ENCODE data around the gene C1QA.
A peak's percentile ranks its signal among the peaks of the same experiment; 100 is the strongest.

- TF ChIP-seq, protein P1, sequence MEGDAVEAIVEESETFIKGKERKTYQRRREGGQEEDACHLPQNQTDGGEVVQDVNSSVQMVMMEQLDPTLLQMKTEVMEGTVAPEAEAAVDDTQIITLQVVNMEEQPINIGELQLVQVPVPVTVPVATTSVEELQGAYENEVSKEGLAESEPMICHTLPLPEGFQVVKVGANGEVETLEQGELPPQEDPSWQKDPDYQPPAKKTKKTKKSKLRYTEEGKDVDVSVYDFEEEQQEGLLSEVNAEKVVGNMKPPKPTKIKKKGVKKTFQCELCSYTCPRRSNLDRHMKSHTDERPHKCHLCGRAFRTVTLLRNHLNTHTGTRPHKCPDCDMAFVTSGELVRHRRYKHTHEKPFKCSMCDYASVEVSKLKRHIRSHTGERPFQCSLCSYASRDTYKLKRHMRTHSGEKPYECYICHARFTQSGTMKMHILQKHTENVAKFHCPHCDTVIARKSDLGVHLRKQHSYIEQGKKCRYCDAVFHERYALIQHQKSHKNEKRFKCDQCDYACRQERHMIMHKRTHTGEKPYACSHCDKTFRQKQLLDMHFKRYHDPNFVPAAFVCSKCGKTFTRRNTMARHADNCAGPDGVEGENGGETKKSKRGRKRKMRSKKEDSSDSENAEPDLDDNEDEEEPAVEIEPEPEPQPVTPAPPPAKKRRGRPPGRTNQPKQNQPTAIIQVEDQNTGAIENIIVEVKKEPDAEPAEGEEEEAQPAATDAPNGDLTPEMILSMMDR (IDR thresholded peaks at IDR 0.05; ENCODE audit: low read depth, low read length), result peak; percentile 49
- TF ChIP-seq POLR2A (IDR thresholded peaks at IDR 0.05; ENCODE audit: extremely low read depth, insufficient read length), result no peak
- no peak for TF ChIP-seq MYC (IDR thresholded peaks at IDR 0.05; ENCODE audit: low read depth, low read length)
- no peak for TF ChIP-seq MAX (IDR thresholded peaks at IDR 0.05; ENCODE audit: low read depth, low read length)
Observed at GRCh38 chr1:22673486-22674409, 37.3 kb downstream of the C1QA start.

Data from NB4 (cell line).